ENCODE data around the gene KLHL21. TPM values are rescaled to one million over a fixed set of nuclear protein-coding genes. Genes with fewer than 3 reads are reported as not detected.

Gene KLHL21
- total and polyA plus RNA-seq, 9 of the 15 experiments (the other 6 are each of a cell fraction or from before 2014, with no cell fraction given): 2.1 to 42.1 (median 17.5) TPM

DNA sequence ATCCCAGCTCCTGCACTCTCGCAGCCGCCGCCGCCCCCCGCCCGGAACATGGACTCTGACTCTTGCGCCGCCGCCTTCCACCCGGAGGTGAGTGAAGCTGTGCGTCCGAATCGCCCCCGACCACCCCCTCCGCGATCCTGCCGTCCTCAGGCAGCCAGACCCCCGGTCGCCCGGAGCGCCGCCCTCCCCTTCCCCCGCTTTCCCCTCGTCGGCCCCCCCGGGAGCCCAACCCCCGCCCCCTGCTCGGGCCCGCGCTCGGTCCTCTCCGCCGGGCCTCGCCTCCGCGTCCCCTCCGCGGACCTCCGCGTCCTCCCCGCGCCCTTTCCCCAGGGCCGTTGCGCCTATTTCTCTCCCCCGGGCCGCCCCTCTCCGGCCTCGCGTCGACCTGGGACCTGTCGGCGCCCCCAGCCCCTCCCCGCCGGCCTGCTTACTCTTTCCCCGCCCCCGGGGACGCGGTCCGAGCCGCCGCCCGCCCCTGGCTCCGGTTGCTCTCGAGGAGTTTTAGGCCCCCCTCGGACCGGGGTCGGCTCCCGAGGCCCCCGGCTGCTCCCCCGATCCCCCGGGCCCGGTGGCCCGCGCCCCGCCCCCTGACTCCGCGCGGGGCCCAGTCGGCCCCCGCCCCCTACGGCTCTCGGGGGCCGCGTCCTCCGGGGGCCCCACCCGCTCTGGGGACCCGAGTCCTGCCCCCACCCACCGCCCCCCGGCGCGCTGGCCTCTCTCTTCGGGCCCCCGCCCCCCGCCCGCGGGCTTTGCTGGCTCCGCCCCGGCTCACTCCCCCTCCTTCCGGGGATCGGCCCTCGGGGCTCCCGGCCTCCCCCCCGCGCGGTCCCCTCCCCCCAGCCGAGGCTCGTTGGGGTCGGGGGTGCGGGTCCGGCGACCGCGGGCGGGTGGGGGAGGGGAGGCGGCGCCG lies 11.6 kb upstream of the KLHL21 start (continued):
- TF ChIP-seq RBBP5 (IDR thresholded peaks at IDR 0.05; ENCODE audit: borderline replicate concordance, insufficient read depth, low read length, poor library complexity, severe bottlenecking) (peak; percentile 23), GTF2E2 (tag; IDR thresholded peaks at IDR 0.05) (no peak), RBM25 (IDR thresholded peaks at IDR 0.05; ENCODE audit: low read depth, low read length, severe bottlenecking) (no peak), KLF10 (CRISPR knock-in tag; IDR thresholded peaks at IDR 0.05) (no peak), ZNF584 (CRISPR knock-in tag; IDR thresholded peaks at IDR 0.05; ENCODE audit: low read depth) (0 out of 2 replicates have a peak, but pooled peaks have one; percentile 2), POLR2A (conservative IDR thresholded peaks at IDR 0.05) (peak; percentile 34; the same call in 1 of the 2 replicates), ZNF75A (CRISPR knock-in tag; IDR thresholded peaks at IDR 0.05) (no peak), WHSC1 (IDR thresholded peaks at IDR 0.05; ENCODE audit: low read length) (no peak), JUN (IDR thresholded peaks at IDR 0.05; ENCODE audit: borderline replicate concordance, low read depth, low read length) (no peak), JUN (CRISPR knock-in tag; IDR thresholded peaks at IDR 0.05; ENCODE audit: borderline replicate concordance) (0 out of 2 replicates have a peak, but pooled peaks have one; percentile 21), SOX6 (IDR thresholded peaks at IDR 0.05) (no peak), SIX5 (IDR thresholded peaks at IDR 0.05; ENCODE audit: borderline replicate concordance in 1 of 2, insufficient read depth in 1 of 2, low read depth in 1 of 2, low read length in 2 of 2) (no peak)
- TF ChIP-seq, protein P1, sequence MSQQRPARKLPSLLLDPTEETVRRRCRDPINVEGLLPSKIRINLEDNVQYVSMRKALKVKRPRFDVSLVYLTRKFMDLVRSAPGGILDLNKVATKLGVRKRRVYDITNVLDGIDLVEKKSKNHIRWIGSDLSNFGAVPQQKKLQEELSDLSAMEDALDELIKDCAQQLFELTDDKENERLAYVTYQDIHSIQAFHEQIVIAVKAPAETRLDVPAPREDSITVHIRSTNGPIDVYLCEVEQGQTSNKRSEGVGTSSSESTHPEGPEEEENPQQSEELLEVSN (IDR thresholded peaks at IDR 0.05; ENCODE audit: borderline replicate concordance in 1 of 2, extremely low read depth in 1 of 2, insufficient read depth in 1 of 2, insufficient read length in 1 of 2, low read depth in 1 of 2, low read length in 1 of 2, poor library complexity in 1 of 2, severe bottlenecking in 1 of 2): peak in 1 of 2 experiments; percentile 13
- TF ChIP-seq, protein P2, sequence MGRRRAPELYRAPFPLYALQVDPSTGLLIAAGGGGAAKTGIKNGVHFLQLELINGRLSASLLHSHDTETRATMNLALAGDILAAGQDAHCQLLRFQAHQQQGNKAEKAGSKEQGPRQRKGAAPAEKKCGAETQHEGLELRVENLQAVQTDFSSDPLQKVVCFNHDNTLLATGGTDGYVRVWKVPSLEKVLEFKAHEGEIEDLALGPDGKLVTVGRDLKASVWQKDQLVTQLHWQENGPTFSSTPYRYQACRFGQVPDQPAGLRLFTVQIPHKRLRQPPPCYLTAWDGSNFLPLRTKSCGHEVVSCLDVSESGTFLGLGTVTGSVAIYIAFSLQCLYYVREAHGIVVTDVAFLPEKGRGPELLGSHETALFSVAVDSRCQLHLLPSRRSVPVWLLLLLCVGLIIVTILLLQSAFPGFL (CRISPR knock-in tag; IDR thresholded peaks at IDR 0.05): no peak
- TF ChIP-seq, protein P3, sequence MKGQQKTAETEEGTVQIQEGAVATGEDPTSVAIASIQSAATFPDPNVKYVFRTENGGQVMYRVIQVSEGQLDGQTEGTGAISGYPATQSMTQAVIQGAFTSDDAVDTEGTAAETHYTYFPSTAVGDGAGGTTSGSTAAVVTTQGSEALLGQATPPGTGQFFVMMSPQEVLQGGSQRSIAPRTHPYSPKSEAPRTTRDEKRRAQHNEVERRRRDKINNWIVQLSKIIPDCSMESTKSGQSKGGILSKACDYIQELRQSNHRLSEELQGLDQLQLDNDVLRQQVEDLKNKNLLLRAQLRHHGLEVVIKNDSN (CRISPR knock-in tag; IDR thresholded peaks at IDR 0.05): no peak
- TF ChIP-seq, protein P4, sequence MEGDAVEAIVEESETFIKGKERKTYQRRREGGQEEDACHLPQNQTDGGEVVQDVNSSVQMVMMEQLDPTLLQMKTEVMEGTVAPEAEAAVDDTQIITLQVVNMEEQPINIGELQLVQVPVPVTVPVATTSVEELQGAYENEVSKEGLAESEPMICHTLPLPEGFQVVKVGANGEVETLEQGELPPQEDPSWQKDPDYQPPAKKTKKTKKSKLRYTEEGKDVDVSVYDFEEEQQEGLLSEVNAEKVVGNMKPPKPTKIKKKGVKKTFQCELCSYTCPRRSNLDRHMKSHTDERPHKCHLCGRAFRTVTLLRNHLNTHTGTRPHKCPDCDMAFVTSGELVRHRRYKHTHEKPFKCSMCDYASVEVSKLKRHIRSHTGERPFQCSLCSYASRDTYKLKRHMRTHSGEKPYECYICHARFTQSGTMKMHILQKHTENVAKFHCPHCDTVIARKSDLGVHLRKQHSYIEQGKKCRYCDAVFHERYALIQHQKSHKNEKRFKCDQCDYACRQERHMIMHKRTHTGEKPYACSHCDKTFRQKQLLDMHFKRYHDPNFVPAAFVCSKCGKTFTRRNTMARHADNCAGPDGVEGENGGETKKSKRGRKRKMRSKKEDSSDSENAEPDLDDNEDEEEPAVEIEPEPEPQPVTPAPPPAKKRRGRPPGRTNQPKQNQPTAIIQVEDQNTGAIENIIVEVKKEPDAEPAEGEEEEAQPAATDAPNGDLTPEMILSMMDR (IDR thresholded peaks at IDR 0.05 in 2 of 3, conservative IDR thresholded peaks at IDR 0.05 in 1 of 3; ENCODE audit: insufficient read depth in 2 of 3, low read depth in 1 of 3, low read length in 3 of 3): no peak
